Adrenal gland (tissue), 12 donors: ENCODE data around the gene VPS13D. TPM values are rescaled to one million over a fixed set of nuclear protein-coding genes. Genes with fewer than 3 reads are reported as not detected.

Source experiments
- DNase-seq, 7 donors: peaks; one replicate each; pipeline ENCODE4 v3.0.0-alpha.2; 2019 to 2020
- H3K27ac ChIP-seq, 5 donors: fragments of 200-600 bp; sonication (generic) in 4 of 5; 1 replicate in 3 of 5; 2 replicates in 2 of 5; pipeline versions ENCODE4 v1.5.1 to v1.8.0; 2016 to 2020; ENCODE audit warnings: mild to moderate bottlenecking in 1 of 5
- H3K27me3 ChIP-seq: fragments of 200-600 bp; 2 replicates; pipeline ENCODE4 v1.8.0; 2021
- H3K36me3 ChIP-seq, 2 donors: fragments of 200-600 bp; replicated peaks in 1 of 2; 1 replicate in 1 of 2; 2 replicates in 1 of 2; pipeline versions ENCODE4 v1.5.1 to v1.8.0; 2018 to 2022
- H3K4me1 ChIP-seq, 2 donors: fragments of 200-600 bp; replicated peaks in 1 of 2; 1 replicate in 1 of 2; 2 replicates in 1 of 2; pipeline versions ENCODE4 v1.5.1 to v1.8.0; 2018 to 2021
- H3K4me3 ChIP-seq, 4 donors: fragments of 200-600 bp; sonication (generic) in 3 of 4; one replicate each; pipeline ENCODE4 v1.5.1; 2016 to 2018
- H3K9me3 ChIP-seq, 3 donors: fragments of 200-600 bp; sonication (generic) in 1 of 3; replicated peaks in 1 of 3; 1 replicate in 2 of 3; 2 replicates in 1 of 3; pipeline versions ENCODE4 v1.5.1 to v1.8.0; 2016 to 2021
- POLR2A ChIP-seq, 2 donors: fragments of 450-650 bp; IDR thresholded peaks; one replicate each; pipeline ENCODE4 v1.6.1; 2017; ENCODE audit warnings: antibody characterized with exemption in 2 of 2, mild to moderate bottlenecking in 2 of 2, moderate library complexity in 1 of 2
- WGBS, 4 donors: extraction: QIAGEN DNeasy Blood & Tissue Kit in 2 of 4; methylation state at CpG; one replicate each; pipeline versions ENCODE4 v1.1.5 to v1.1.7; 2013 to 2017; 5-methylcytosine and 5-hydroxymethylcytosine counted together
- intact Hi-C, 2 donors: fragments of 100-400 bp; cut with DNase I; formaldehyde crosslinking; loops; one replicate each; pipeline versions ENCODE4 v1.14.1 to v1.15.0; 2022 to 2023
- polyA plus RNA-seq, 3 donors: library from polyadenylated mRNA; stranded (reverse); fragments of 200-250 nt in 2 of 3; fragments of 350-450 nt in 1 of 3; fragmentation: Illumina TruSeq in 1 of 3; extraction: RNeasy Lipid Tissue Mini Kit (QIAGEN cat#74804) in 1 of 3; gene quantifications; one replicate each; pipeline ENCODE4 v1.2.3, GENCODE V29; 2013 to 2014
- total RNA-seq, 9 donors: library from RNA; depleted of rRNA in 4 of 9; stranded (reverse); fragments of >200 nt in 4 of 9; fragments of 120-200 nt in 1 of 9; fragmentation: NEBNext Ultra II Directional in 1 of 9; extraction: Animal tissue kit (Norgen Biotek cat#: 25700) in 1 of 9; gene quantifications; one replicate each; pipeline versions ENCODE4 v1.1.0 to v1.2.4, GENCODE V29; 2013 to 2023
- TF ChIP-seq, protein P1 (sequence below), 6 experiments: fragments of 450-650 bp in 4 of 6; fragments of 200-600 bp in 2 of 6; sonication (generic) in 1 of 6; IDR thresholded peaks; 1 replicate in 5 of 6; 2 replicates in 1 of 6; pipeline versions ENCODE4 v1.5.1 to v1.8.0; 2016 to 2021; ENCODE audit warnings: antibody characterized with exemption in 6 of 6, mild to moderate bottlenecking in 2 of 6, moderate library complexity in 1 of 6
- donor health status: healthy with polysubstance abuse.
- donor health status: Bipolar disorder and iron deficiency.
- donor health status: DM: yes; HTN: yes; CAD: no.
- donor health status: DM: no; HTN: no; CAD: no.
- donor health status: DM: no; HTN: no; CAD: no.
- donor health status: DM: yes; HTN: yes; CAD: no.

The VPS13D gene
- total and polyA plus RNA-seq, 12 donors = 17.0 to 62.3 (median 39.9) TPM

GRCh38 chr1:12383001-12383400 is 153.2 kb downstream of the VPS13D start:
- WGBS, 4 donors = 96 to 100% (median 98%) methylated on average over 1 of the region's 1 CpG
- H3K27me3 ChIP-seq = no peaks in the 10 kb centered on the region
- peaks cover 0 to 56% of the 10 kb centered on the region in 2 donors for H3K36me3 ChIP-seq
- intact Hi-C loops = no loop called here
- peaks cover 0 to 7% (median 0%) of the 10 kb centered on the region in 3 donors for H3K9me3 ChIP-seq
- no peak for TF ChIP-seq POLR2A (IDR thresholded peaks at IDR 0.05)
- TF ChIP-seq, protein P1, sequence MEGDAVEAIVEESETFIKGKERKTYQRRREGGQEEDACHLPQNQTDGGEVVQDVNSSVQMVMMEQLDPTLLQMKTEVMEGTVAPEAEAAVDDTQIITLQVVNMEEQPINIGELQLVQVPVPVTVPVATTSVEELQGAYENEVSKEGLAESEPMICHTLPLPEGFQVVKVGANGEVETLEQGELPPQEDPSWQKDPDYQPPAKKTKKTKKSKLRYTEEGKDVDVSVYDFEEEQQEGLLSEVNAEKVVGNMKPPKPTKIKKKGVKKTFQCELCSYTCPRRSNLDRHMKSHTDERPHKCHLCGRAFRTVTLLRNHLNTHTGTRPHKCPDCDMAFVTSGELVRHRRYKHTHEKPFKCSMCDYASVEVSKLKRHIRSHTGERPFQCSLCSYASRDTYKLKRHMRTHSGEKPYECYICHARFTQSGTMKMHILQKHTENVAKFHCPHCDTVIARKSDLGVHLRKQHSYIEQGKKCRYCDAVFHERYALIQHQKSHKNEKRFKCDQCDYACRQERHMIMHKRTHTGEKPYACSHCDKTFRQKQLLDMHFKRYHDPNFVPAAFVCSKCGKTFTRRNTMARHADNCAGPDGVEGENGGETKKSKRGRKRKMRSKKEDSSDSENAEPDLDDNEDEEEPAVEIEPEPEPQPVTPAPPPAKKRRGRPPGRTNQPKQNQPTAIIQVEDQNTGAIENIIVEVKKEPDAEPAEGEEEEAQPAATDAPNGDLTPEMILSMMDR (IDR thresholded peaks at IDR 0.05) = no peak
- no peak for DNase-seq
- peaks cover 0 to 16% of the 10 kb centered on the region in 2 donors for H3K4me1 ChIP-seq
- no peak overlapping the region for H3K4me3 ChIP-seq
- no peak overlapping the region for H3K27ac ChIP-seq

- H3K36me3 ChIP-seq = peaks cover 0 to 51% of the 10 kb centered on the region in 2 donors
- TF ChIP-seq, protein P1 (IDR thresholded peaks at IDR 0.05) = no peak
- TF ChIP-seq POLR2A (IDR thresholded peaks at IDR 0.05) = no peak
- no peak for DNase-seq
- H3K4me3 ChIP-seq = no peak overlapping the region
- H3K4me1 ChIP-seq = peaks cover 0 to 16% of the 10 kb centered on the region in 2 donors
- H3K9me3 ChIP-seq = peaks cover 0 to 7% (median 0%) of the 10 kb centered on the region in 3 donors
- intact Hi-C loops = no loop called here
- no peak overlapping the region for H3K27ac ChIP-seq
- H3K27me3 ChIP-seq = no peaks in the 10 kb centered on the region
- 90 to 100% (median 92%) methylated on average over 1 of the region's 1 CpG for WGBS, 4 donors
These were observed 154.0 kb downstream of the VPS13D start for GRCh38 chr1:12383786-12384185.

DNA sequence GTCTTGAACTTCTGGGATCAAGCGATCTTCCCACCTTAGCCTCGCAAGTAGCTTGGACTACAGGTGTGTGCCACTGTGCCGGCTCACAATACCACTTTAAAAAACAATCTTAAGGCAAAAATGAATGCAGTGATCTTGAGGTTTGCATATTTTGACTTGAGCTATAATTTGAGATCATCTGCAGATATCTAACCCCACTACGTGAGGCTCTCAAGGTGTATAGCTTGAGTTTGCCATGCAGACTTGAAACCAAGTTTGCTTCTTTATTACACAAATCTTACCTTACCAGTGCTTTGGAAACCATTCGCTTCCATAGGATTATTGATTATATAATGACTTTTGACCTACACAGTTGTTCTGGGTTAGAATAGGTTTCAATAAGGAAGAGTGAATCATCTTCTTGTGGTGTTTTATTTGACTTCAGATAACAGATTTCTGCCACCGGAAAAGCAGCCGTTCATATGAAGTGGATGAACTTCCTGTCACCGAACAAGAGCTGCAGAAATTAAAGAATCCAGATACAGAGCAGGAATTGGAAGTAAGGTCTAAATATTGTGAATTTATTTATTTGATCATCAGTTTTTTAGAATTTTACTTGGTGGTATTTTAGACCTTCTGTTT is 155.1 kb downstream of the VPS13D start:
- intact Hi-C loops = no loop called here
- no peak overlapping the region for H3K4me3 ChIP-seq
- H3K4me1 ChIP-seq = peaks cover 0 to 15% of the 10 kb centered on the region in 2 donors
- no peak overlapping the region for H3K27ac ChIP-seq
- no peak for TF ChIP-seq POLR2A (IDR thresholded peaks at IDR 0.05)
- TF ChIP-seq, protein P1 (IDR thresholded peaks at IDR 0.05) = no peak
- 79 to 89% (median 83%) methylated on average over 7 to 8 of the region's 8 CpGs for WGBS, 4 donors
- no peaks in the 10 kb centered on the region for H3K27me3 ChIP-seq
- DNase-seq = no peak
- H3K9me3 ChIP-seq = peaks cover 0 to 7% (median 0%) of the 10 kb centered on the region in 3 donors
- peaks cover 0 to 49% of the 10 kb centered on the region in 2 donors for H3K36me3 ChIP-seq

DNA sequence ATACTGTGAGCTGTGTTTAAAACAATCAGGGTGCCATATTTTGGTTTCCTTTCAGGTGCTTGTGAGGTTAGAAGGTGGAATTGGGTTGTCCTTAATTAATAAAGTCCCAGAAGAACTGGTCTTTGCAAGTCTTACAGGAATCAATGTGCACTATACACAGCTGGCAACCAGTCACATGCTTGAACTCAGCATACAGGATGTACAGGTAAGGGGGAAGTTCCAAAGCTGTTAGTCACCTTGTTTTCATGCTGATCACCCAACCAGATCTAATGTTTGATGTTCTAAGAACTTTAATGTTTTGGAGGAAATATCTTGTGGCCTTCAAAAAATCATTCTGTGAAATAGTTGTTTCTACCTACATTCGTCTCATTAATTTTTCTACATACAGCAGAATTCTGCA is 156.3 kb downstream of the VPS13D start:
- no peak overlapping the region for H3K4me3 ChIP-seq
- H3K27ac ChIP-seq = no peak overlapping the region
- 91 to 100% (median 96%) methylated on average over 1 of the region's 1 CpG for WGBS, 4 donors
- DNase-seq = no peak
- no peak for TF ChIP-seq POLR2A (IDR thresholded peaks at IDR 0.05)
- TF ChIP-seq, protein P1 (IDR thresholded peaks at IDR 0.05) = no peak
- H3K9me3 ChIP-seq = peaks cover 0 to 7% (median 0%) of the 10 kb centered on the region in 3 donors
- no peaks in the 10 kb centered on the region for H3K27me3 ChIP-seq
- peaks cover 0 to 4% of the 10 kb centered on the region in 2 donors for H3K4me1 ChIP-seq
- peaks cover 0 to 49% of the 10 kb centered on the region in 2 donors for H3K36me3 ChIP-seq
- intact Hi-C loops = no loop called here
